Measurements from ENCODE around the gene KLHL41. TPM values are rescaled to one million over a fixed set of nuclear protein-coding genes. Genes with fewer than 3 reads are reported as not detected.

The KLHL41 gene
- total and polyA plus RNA-seq, 4 donors = 0.10 to 0.33 (median 0.26) TPM

- Histone ChIP-seq H3K9ac (ENCODE audit: low read depth in 1 of 2, low read length in 2 of 2) (no peak overlapping the region), H3K36me3 (ENCODE audit: control insufficient read depth in 4 of 4, insufficient read depth in 3 of 4, low read depth in 1 of 4, low read length in 3 of 4) (peaks cover 0 to 7% (median 1%) of the 10 kb centered on the region in 4 donors), H3K27ac (ENCODE audit: low read depth in 1 of 2, low read length in 2 of 2) (no peak overlapping the region), H3K4me1 (ENCODE audit: control insufficient read depth in 4 of 4, insufficient read depth in 4 of 4, low read length in 3 of 4) (no peaks in the 10 kb centered on the region), H3K27me3 (ENCODE audit: control insufficient read depth in 4 of 4, insufficient read depth in 4 of 4, low read length in 3 of 4) (no peaks in the 10 kb centered on the region), H3K9me3 (ENCODE audit: control insufficient read depth in 4 of 4, low read length in 3 of 4) (no peaks in the 10 kb centered on the region), H3K4me3 (ENCODE audit: low read depth in 1 of 3, low read length in 3 of 3) (no peak overlapping the region)
- TF ChIP-seq YY1 (IDR thresholded peaks at IDR 0.05) (no peak), NR2F2 (IDR thresholded peaks at IDR 0.05) (no peak), RAD21 (IDR thresholded peaks at IDR 0.05) (no peak), FOXA1 (IDR thresholded peaks at IDR 0.05) (no peak), SP1 (IDR thresholded peaks at IDR 0.05) (no peak), HNF4G (IDR thresholded peaks at IDR 0.05) (no peak), FOXA2 (IDR thresholded peaks at IDR 0.05) (no peak), ATF3 (IDR thresholded peaks at IDR 0.05) (no peak), TAF1 (conservative IDR thresholded peaks at IDR 0.05) (no peak), JUND (IDR thresholded peaks at IDR 0.05) (no peak), CTCF (IDR thresholded peaks at IDR 0.05; ENCODE audit: low read depth, low read length, missing input control) (no peak), HNF4A (conservative IDR thresholded peaks at IDR 0.05) (no peak), ZBTB33 (IDR thresholded peaks at IDR 0.05) (no peak), GABPA (IDR thresholded peaks at IDR 0.05 in 1 of 2, conservative IDR thresholded peaks at IDR 0.05 in 1 of 2) (no peak), EGR1 (IDR thresholded peaks at IDR 0.05; ENCODE audit: low read depth in 2 of 2) (no peak), RXRA (IDR thresholded peaks at IDR 0.05) (no peak), REST (IDR thresholded peaks at IDR 0.05) (no peak), MAX (IDR thresholded peaks at IDR 0.05) (no peak)
- DNase-seq (ENCODE audit: low spot score) = no peak
- 89% methylated on average over 2 of the region's 2 CpGs for WGBS
These were observed 15.9 kb downstream of the KLHL41 start for GRCh38 chr2:169525434-169525833.
